ENCODE results near the gene SLC17A7. TPM values are rescaled to one million over a fixed set of nuclear protein-coding genes. Genes with fewer than 3 reads are reported as not detected.

SLC17A7 gene
- total RNA-seq, 1 experiment from 2014 or later = 1.8 TPM

DNA sequence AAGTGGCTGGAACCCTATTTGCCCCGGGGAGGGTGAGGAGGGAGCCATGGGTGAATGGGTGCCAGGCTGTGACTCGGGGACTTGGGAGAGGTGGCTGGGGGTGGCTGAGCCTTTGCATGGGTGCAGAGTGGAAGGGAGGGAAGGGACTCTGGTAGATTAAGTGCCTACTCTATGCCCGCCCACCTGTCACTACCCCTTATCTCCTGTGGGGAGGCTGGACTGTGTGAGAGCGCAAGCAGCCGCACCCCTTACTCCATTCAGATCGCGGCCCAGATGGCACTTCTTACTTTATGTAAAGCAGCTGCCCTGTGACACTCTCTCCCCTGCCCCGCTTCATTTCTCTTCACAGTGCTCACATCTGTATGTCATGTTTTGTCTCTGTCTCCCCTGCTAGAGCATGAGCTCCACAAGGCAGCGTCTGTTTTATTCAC, 50.4 kb downstream of the SLC17A7 start:
- no TSS peak for BruUV-seq (replicated peaks)
- no peak overlapping the region for H3K27ac ChIP-seq (ENCODE audit: low read depth, low read length)
- ChIA-PET POLR2A (interaction anchor here (0.7 to 1.3 kb wide), 3 partner anchors 13 to 61 kb away, joined by 3 to 4 read pairs (median 3); partner anchors contain the start of gene PIH1D1), RAD21 (ENCODE audit: low non-redundant PET in 1 of 2, low total read pairs in 2 of 2, uncharacterized antibody in 2 of 2, unreplicated experiment in 2 of 2) (interaction anchor here (1.0 to 2.0 kb wide), 4 partner anchors 28 to 85 kb away, joined by 3 to 5 read pairs (median 4); partner anchors contain the start of gene DKKL1 (in 1 of the 2)), CTCF (interaction anchor here (0.8 to 2.2 kb wide), 14 partner anchors 10 to 179 kb away, joined by 3 to 17 read pairs (median 5); partner anchors contain the start of genes ALDH16A1 and GFY)
- no peak overlapping the region for H3K9ac ChIP-seq (ENCODE audit: low read length)
- ATAC-seq = no peak
- no peak overlapping the region for H3K4me2 ChIP-seq (ENCODE audit: low read length)
- no peaks in the 10 kb centered on the region for H3K27me3 ChIP-seq (ENCODE audit: insufficient read depth, low read length)
- H3K36me3 ChIP-seq (ENCODE audit: control insufficient read depth in 1 of 2, insufficient read depth in 2 of 2, low read length in 2 of 2) = no peaks in the 10 kb centered on the region
- no peaks in the 10 kb centered on the region for H4K20me1 ChIP-seq (ENCODE audit: insufficient read depth)
- peaks cover 3 to 10% of the 10 kb centered on the region in 2 experiments; a peak in 3 of 4 replicates for H3K4me1 ChIP-seq (ENCODE audit: control insufficient read depth in 1 of 2, insufficient read depth in 2 of 2, low read length in 2 of 2)
- TF ChIP-seq EZH2phosphoT487 (IDR thresholded peaks at IDR 0.05; ENCODE audit: borderline replicate concordance) = no peak
- no peak for TF ChIP-seq CEBPB (IDR thresholded peaks at IDR 0.05; ENCODE audit: low read depth)
- TF ChIP-seq, protein P1, sequence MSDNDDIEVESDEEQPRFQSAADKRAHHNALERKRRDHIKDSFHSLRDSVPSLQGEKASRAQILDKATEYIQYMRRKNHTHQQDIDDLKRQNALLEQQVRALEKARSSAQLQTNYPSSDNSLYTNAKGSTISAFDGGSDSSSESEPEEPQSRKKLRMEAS (IDR thresholded peaks at IDR 0.05) = no peak
- no peak for TF ChIP-seq ZFX (IDR thresholded peaks at IDR 0.05)
- TF ChIP-seq FOSL1 (IDR thresholded peaks at IDR 0.05; ENCODE audit: low read depth) = no peak
- no peak for TF ChIP-seq RAD21 (IDR thresholded peaks at IDR 0.05; ENCODE audit: low read depth)
- TF ChIP-seq EGR1 (IDR thresholded peaks at IDR 0.05; ENCODE audit: low read depth) = no peak
- TF ChIP-seq ZBTB33 (IDR thresholded peaks at IDR 0.05; ENCODE audit: extremely low read depth, insufficient replicate concordance, low read length) = no peak
- no peak overlapping the region for H3K4me3 ChIP-seq (replicated peaks in 1 of 2; ENCODE audit: low read depth in 1 of 2, low read length in 2 of 2)
- no peak overlapping the region for H2AFZ ChIP-seq (ENCODE audit: low read depth, low read length, poor library complexity, severe bottlenecking)
- H3K9me2 ChIP-seq (ENCODE audit: insufficient read depth) = no peaks in the 10 kb centered on the region
- no peaks in the 10 kb centered on the region for H3K79me2 ChIP-seq (ENCODE audit: insufficient read depth, low read length)
- no peaks in the 10 kb centered on the region for H3K9me3 ChIP-seq (ENCODE audit: control insufficient read depth in 1 of 2, insufficient read depth in 1 of 2, low read depth in 1 of 2, low read length in 2 of 2)
- DNase-seq (ENCODE audit: low read depth, low spot score) = no peak
- intact Hi-C loops (cut with micrococcal nuclease) = no loop called here
